Measurements from ENCODE around the gene SLC46A3.

Gene SLC46A3

GRCh38 chr13:28658796-28659620 lies 59.8 kb downstream of the SLC46A3 start, which contains the start of gene POMP (continued):
- TF ChIP-seq ZFP37 (tag by site-specific recombination; IDR thresholded peaks at IDR 0.05) (no peak), ZNF404 (tag by site-specific recombination; IDR thresholded peaks at IDR 0.05) (no peak), HOXA7 (CRISPR knock-in tag; IDR thresholded peaks at IDR 0.05; ENCODE audit: borderline replicate concordance) (no peak), ZNF112 (tag by site-specific recombination; IDR thresholded peaks at IDR 0.05) (no peak), ZBTB26 (tag by site-specific recombination; optimal IDR thresholded peaks at IDR 0.05) (peak; percentile 81), KLF7 (tag by site-specific recombination; IDR thresholded peaks at IDR 0.05; ENCODE audit: borderline replicate concordance) (peak; percentile 68; the same call in 1 of the 2 replicates), GLI4 (tag by site-specific recombination; IDR thresholded peaks at IDR 0.05) (no peak), ZNF133 (tag by site-specific recombination; IDR thresholded peaks at IDR 0.05) (no peak), ZSCAN30 (tag by site-specific recombination; IDR thresholded peaks at IDR 0.05) (no peak), GLI2 (tag by site-specific recombination; IDR thresholded peaks at IDR 0.05; ENCODE audit: borderline replicate concordance, low read depth) (no peak), ZNF639 (tag by site-specific recombination; IDR thresholded peaks at IDR 0.05) (no peak), ZNF223 (tag by site-specific recombination; IDR thresholded peaks at IDR 0.05) (no peak), ZNF19 (tag by site-specific recombination; IDR thresholded peaks at IDR 0.05; ENCODE audit: low read depth) (no peak), PATZ1 (tag by site-specific recombination; IDR thresholded peaks at IDR 0.05) (peak; percentile 89), ZNF121 (tag by site-specific recombination; IDR thresholded peaks at IDR 0.05) (no peak), ZNF664 (tag by site-specific recombination; IDR thresholded peaks at IDR 0.05) (no peak), ZNF10 (tag by site-specific recombination; IDR thresholded peaks at IDR 0.05) (no peak), ZNF530 (tag by site-specific recombination; IDR thresholded peaks at IDR 0.05; ENCODE audit: low read depth) (no peak), ZNF175 (tag by site-specific recombination; IDR thresholded peaks at IDR 0.05) (no peak), ZNF37A (tag by site-specific recombination; IDR thresholded peaks at IDR 0.05) (no peak), ZNF768 (tag by site-specific recombination; IDR thresholded peaks at IDR 0.05) (no peak), BCL11B (tag by site-specific recombination; IDR thresholded peaks at IDR 0.05; ENCODE audit: low read depth) (no peak), ZNF791 (tag by site-specific recombination; IDR thresholded peaks at IDR 0.05) (no peak), SP7 (tag by site-specific recombination; IDR thresholded peaks at IDR 0.05) (peak; percentile 55; the same call in 1 of the 2 replicates), ZNF311 (tag by site-specific recombination; IDR thresholded peaks at IDR 0.05; ENCODE audit: borderline replicate concordance) (no peak), ZNF548 (tag by site-specific recombination; IDR thresholded peaks at IDR 0.05) (no peak), ZNF148 (tag by site-specific recombination; IDR thresholded peaks at IDR 0.05; ENCODE audit: borderline replicate concordance) (no peak), ZNF792 (tag by site-specific recombination; IDR thresholded peaks at IDR 0.05) (no peak), SP3 (tag by site-specific recombination; IDR thresholded peaks at IDR 0.05) (peak; percentile 59), ZNF184 (tag by site-specific recombination; IDR thresholded peaks at IDR 0.05) (no peak), ZSCAN23 (tag by site-specific recombination; IDR thresholded peaks at IDR 0.05) (no peak), ZNF280D (tag by site-specific recombination; IDR thresholded peaks at IDR 0.05) (no peak)
